ENCODE measurements around the gene NUDT14. TPM values are rescaled to one million over a fixed set of nuclear protein-coding genes. Genes with fewer than 3 reads are reported as not detected.

Gene NUDT14
- total RNA-seq, 2 donors from 2014 or later, result 17.1 to 18.9 TPM

- H3K27ac ChIP-seq, result no peak overlapping the region
Observed at GRCh38 chr14:105177082-105177481, 4.0 kb downstream of the NUDT14 start.

GRCh38 chr14:105176513-105176912, 4.6 kb downstream of the NUDT14 start:
- Histone ChIP-seq H3K36me3 (no peaks in the 10 kb centered on the region), H3K27ac (no peak overlapping the region), H3K4me1 (peaks cover 0 to 14% of the 10 kb centered on the region in 2 donors), H3K4me3 (no peak overlapping the region), H3K9me3 (no peaks in the 10 kb centered on the region), H3K27me3 (no peaks in the 10 kb centered on the region)
- no peak for DNase-seq (ENCODE audit: low spot score)
- no peak for TF ChIP-seq CTCF (IDR thresholded peaks at IDR 0.05)

More at GRCh38 chr14:105177082-105177481, 4.0 kb downstream of the NUDT14 start:
- no peak for TF ChIP-seq CTCF (IDR thresholded peaks at IDR 0.05)
- H3K9me3 ChIP-seq, result no peaks in the 10 kb centered on the region
- H3K36me3 ChIP-seq, result no peaks in the 10 kb centered on the region
- peaks cover 0 to 18% of the 10 kb centered on the region in 2 donors for H3K4me1 ChIP-seq
- no peak overlapping the region for H3K4me3 ChIP-seq
- DNase-seq (ENCODE audit: low spot score), result no peak
- no peaks in the 10 kb centered on the region for H3K27me3 ChIP-seq

GRCh38 chr14:105173901-105174894, 6.9 kb downstream of the NUDT14 start:
- Histone ChIP-seq H3K4me3 (no peak overlapping the region), H3K9me3 (no peaks in the 10 kb centered on the region), H3K4me1 (peaks cover 0 to 24% of the 10 kb centered on the region in 2 donors), H3K27ac (no peak overlapping the region), H3K36me3 (no peaks in the 10 kb centered on the region), H3K27me3 (no peaks in the 10 kb centered on the region)
- no peak for DNase-seq (ENCODE audit: low spot score)
- TF ChIP-seq CTCF (IDR thresholded peaks at IDR 0.05), result no peak

- H3K27me3 ChIP-seq, result no peaks in the 10 kb centered on the region
- no peaks in the 10 kb centered on the region for H3K36me3 ChIP-seq
- no peak overlapping the region for H3K27ac ChIP-seq
- H3K4me3 ChIP-seq, result no peak overlapping the region
- no peaks in the 10 kb centered on the region for H3K9me3 ChIP-seq
- DNase-seq (ENCODE audit: low spot score), result no peak
- no peak for TF ChIP-seq CTCF (IDR thresholded peaks at IDR 0.05)
- H3K4me1 ChIP-seq, result peaks cover 0 to 28% of the 10 kb centered on the region in 2 donors
Observed at GRCh38 chr14:105173145-105173544, 8.0 kb downstream of the NUDT14 start.

GRCh38 chr14:105172476-105172875, 8.6 kb downstream of the NUDT14 start:
- H3K27me3 ChIP-seq, result no peaks in the 10 kb centered on the region
- no peak for DNase-seq (ENCODE audit: low spot score)
- no peak for TF ChIP-seq CTCF (IDR thresholded peaks at IDR 0.05)

More at GRCh38 chr14:105172476-105172875, 8.6 kb downstream of the NUDT14 start:
- Histone ChIP-seq H3K27ac (no peak overlapping the region), H3K9me3 (no peaks in the 10 kb centered on the region), H3K4me3 (no peak overlapping the region), H3K36me3 (no peaks in the 10 kb centered on the region), H3K4me1 (peaks cover 0 to 32% of the 10 kb centered on the region in 2 donors)

All from right atrium auricular region (tissue), 2 donors.